GM12878 (cell line): ENCODE data around the gene SLC45A3. TPM values are rescaled to one million over a fixed set of nuclear protein-coding genes. Genes with fewer than 3 reads are reported as not detected.
A peak's percentile ranks its signal among the peaks of the same experiment; 100 is the strongest.

Experiments used
- BACH1 ChIP-seq: fragments of 450-650 bp; IDR thresholded peaks from 2 replicates; pipeline ENCODE4 v1.6.1; 2017; ENCODE audit warnings: mild to moderate bottlenecking, borderline replicate concordance
- BMI1 ChIP-seq: fragments of 450-650 bp; IDR thresholded peaks from 2 replicates; pipeline ENCODE4 v1.6.1; 2016; ENCODE audit warnings: mild to moderate bottlenecking, moderate library complexity, borderline replicate concordance
- DPF2 ChIP-seq: fragments of 450-650 bp; IDR thresholded peaks from 2 replicates; pipeline ENCODE4 v1.6.1; 2017; ENCODE audit warnings: mild to moderate bottlenecking
- FOS ChIP-seq: IDR thresholded peaks from 3 replicates; pipeline ENCODE4 v1.6.1; 2011; ENCODE audit warnings: borderline replicate concordance; ENCODE audit not compliant: insufficient read length; ENCODE audit errors: extremely low read depth
- GABPA ChIP-seq: IDR thresholded peaks from 2 replicates; pipeline ENCODE4 v1.6.1; 2014; ENCODE audit warnings: antibody characterized with exemption, low read depth, mild to moderate bottlenecking, inconsistent platforms
- HDAC6 ChIP-seq: fragments of 200-600 bp; sonication (generic); IDR thresholded peaks from one replicate; pipeline ENCODE4 v1.8.0; 2017; ENCODE audit warnings: antibody characterized with exemption; ENCODE audit not compliant: unreplicated experiment
- LARP7 ChIP-seq: fragments of 450-650 bp; IDR thresholded peaks from 2 replicates; pipeline ENCODE4 v1.6.1; 2017; ENCODE audit warnings: mild to moderate bottlenecking
- MXI1 ChIP-seq: fragments of 150-350 bp; IDR thresholded peaks from 2 replicates; pipeline ENCODE4 v1.6.1; 2011; ENCODE audit warnings: low read depth, mild to moderate bottlenecking, inconsistent platforms, low read length, improper control_type of control experiment
- MYB ChIP-seq: fragments of 150-350 bp; IDR thresholded peaks from 2 replicates; pipeline ENCODE4 v1.6.1; 2014; ENCODE audit warnings: mild to moderate bottlenecking, low read depth, low read length, borderline replicate concordance
- NR2C2 ChIP-seq: IDR thresholded peaks from 2 replicates; pipeline ENCODE4 v1.6.1; 2011; ENCODE audit warnings: borderline replicate concordance, low read depth; ENCODE audit not compliant: control insufficient read depth, insufficient read length
- RB1 ChIP-seq: fragments of 450-650 bp; formaldehyde crosslinking; IDR thresholded peaks from 2 replicates; pipeline ENCODE4 v1.6.1; 2017; ENCODE audit warnings: mild to moderate bottlenecking, borderline replicate concordance
- SPI1 ChIP-seq: IDR thresholded peaks from 2 replicates; pipeline ENCODE4 v1.6.1; 2011; ENCODE audit warnings: low read depth, mild to moderate bottlenecking, low read length, moderate library complexity, borderline replicate concordance; ENCODE audit not compliant: insufficient read depth
- TCF12 ChIP-seq: IDR thresholded peaks from 2 replicates; pipeline ENCODE4 v1.6.1; 2011; ENCODE audit warnings: low read depth, mild to moderate bottlenecking, low read length
- WRNIP1 ChIP-seq: IDR thresholded peaks from 2 replicates; pipeline ENCODE4 v1.6.1; 2011; ENCODE audit warnings: low read depth, low read length, improper control_type of control experiment, borderline replicate concordance
- YBX1 ChIP-seq: fragments of 450-650 bp; IDR thresholded peaks from 2 replicates; pipeline ENCODE4 v1.6.1; 2016; ENCODE audit warnings: antibody characterized with exemption
- ZNF207 ChIP-seq: fragments of 450-650 bp; IDR thresholded peaks from 2 replicates; pipeline ENCODE4 v1.6.1; 2014; ENCODE audit warnings: antibody characterized with exemption, mild to moderate bottlenecking, borderline replicate concordance
- ZNF622 ChIP-seq: fragments of 450-650 bp; IDR thresholded peaks from 2 replicates; pipeline ENCODE4 v1.6.1; 2017; ENCODE audit warnings: mild to moderate bottlenecking, inconsistent platforms
- polyA plus RNA-seq, 11 experiments: library from polyadenylated mRNA; depleted of rRNA in 4 of 11; unstranded in 6 of 11; stranded (reverse) in 5 of 11; fragments of >200 nt; fragmentation: Nextera tagmentation in 4 of 11; fragmentation: Illumina TruSeq in 1 of 11; extraction: Ambion mirVana in 4 of 11; extraction: Trizol in 1 of 11; gene quantifications; 1 replicate in 1 of 11; 2 replicates in 10 of 11; pipeline versions ENCODE4 v1.2.1 to v1.2.3, GENCODE V29; 2011 to 2016; ENCODE audit warnings: inconsistent platforms in 2 of 11, missing spikeins in 2 of 11, low read depth in 1 of 11
- total RNA-seq, 4 experiments: library from RNA; depleted of rRNA in 3 of 4; stranded (reverse); fragments of >200 nt in 3 of 4; fragmentation: Illumina TruSeq in 1 of 4; extraction: Trizol in 1 of 4; gene quantifications; 2 replicates each; pipeline versions ENCODE4 v1.2.1 to v1.2.3, GENCODE V29; 2013 to 2021
- TF ChIP-seq, protein P1 (sequence below): fragments of 450-650 bp; IDR thresholded peaks from 2 replicates; pipeline ENCODE4 v1.6.1; 2017; ENCODE audit warnings: mild to moderate bottlenecking, moderate library complexity
- TF ChIP-seq, protein P2 (sequence below): fragments of 150-350 bp; IDR thresholded peaks from 2 replicates; pipeline ENCODE4 v1.6.1; 2014; ENCODE audit warnings: mild to moderate bottlenecking, low read depth, low read length
- TF ChIP-seq, protein P3 (sequence below): fragments of 450-650 bp; IDR thresholded peaks from 2 replicates; pipeline ENCODE4 v1.6.1; 2016; ENCODE audit warnings: mild to moderate bottlenecking
- TF ChIP-seq, protein P4 (sequence below): fragments of 150-350 bp; IDR thresholded peaks from 2 replicates; pipeline ENCODE4 v1.6.1; 2016; ENCODE audit warnings: low read depth, low read length

SLC45A3 gene
- total and polyA plus RNA-seq, 10 of the 15 experiments (the other 5 are each of a cell fraction or from before 2014, with no cell fraction given), result 0.26 to 10.3 (median 4.1) TPM

DNA sequence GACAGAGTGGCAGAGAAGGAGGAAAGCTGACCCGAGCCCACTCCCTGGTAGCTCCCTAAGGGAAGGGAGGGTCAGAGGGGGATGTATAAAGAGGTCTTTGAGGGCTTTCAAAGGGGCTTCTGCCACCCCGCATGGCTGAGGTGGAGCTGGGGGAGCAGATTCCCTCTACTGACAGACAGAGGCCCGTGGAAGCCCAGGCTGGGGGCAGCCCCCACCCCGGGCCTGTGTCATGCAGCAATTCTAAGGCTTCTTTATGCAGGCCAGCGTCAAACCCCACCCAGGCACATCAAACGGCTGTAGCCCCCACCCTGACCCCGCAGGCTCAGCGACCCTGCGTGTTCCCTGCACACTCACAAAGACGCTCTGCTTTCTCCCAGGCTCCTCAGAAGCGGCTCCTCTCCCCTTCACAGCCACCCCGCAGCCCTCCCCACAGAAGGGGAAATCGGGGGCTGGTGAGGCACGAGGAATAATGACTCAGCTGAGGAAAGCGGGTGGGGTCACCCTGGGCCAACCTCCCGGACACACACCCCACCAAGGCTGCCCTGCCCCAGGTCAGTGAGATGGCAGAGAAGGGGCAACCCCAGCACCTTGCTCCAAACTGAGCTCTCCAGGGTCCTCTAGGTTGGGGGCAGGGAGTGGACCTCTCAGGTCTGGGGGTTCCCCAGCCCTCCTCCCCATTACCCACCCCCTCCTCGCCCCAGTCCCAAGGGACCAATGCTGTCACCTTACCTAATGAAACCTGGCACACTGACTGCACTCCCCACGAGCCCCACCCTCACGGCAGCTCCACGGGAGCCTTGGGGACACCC is 10.8 kb downstream of the SLC45A3 start (continued):
- TF ChIP-seq, protein P1, sequence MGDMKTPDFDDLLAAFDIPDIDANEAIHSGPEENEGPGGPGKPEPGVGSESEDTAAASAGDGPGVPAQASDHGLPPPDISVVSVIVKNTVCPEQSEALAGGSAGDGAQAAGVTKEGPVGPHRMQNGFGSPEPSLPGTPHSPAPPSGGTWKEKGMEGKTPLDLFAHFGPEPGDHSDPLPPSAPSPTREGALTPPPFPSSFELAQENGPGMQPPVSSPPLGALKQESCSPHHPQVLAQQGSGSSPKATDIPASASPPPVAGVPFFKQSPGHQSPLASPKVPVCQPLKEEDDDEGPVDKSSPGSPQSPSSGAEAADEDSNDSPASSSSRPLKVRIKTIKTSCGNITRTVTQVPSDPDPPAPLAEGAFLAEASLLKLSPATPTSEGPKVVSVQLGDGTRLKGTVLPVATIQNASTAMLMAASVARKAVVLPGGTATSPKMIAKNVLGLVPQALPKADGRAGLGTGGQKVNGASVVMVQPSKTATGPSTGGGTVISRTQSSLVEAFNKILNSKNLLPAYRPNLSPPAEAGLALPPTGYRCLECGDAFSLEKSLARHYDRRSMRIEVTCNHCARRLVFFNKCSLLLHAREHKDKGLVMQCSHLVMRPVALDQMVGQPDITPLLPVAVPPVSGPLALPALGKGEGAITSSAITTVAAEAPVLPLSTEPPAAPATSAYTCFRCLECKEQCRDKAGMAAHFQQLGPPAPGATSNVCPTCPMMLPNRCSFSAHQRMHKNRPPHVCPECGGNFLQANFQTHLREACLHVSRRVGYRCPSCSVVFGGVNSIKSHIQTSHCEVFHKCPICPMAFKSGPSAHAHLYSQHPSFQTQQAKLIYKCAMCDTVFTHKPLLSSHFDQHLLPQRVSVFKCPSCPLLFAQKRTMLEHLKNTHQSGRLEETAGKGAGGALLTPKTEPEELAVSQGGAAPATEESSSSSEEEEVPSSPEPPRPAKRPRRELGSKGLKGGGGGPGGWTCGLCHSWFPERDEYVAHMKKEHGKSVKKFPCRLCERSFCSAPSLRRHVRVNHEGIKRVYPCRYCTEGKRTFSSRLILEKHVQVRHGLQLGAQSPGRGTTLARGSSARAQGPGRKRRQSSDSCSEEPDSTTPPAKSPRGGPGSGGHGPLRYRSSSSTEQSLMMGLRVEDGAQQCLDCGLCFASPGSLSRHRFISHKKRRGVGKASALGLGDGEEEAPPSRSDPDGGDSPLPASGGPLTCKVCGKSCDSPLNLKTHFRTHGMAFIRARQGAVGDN, result 0 out of 2 replicates have a peak, but pooled peaks have one; percentile 34
- no peak for TF ChIP-seq MYB
- TF ChIP-seq YBX1, result no peak
- TF ChIP-seq HDAC6, result no peak
- TF ChIP-seq, protein P2, sequence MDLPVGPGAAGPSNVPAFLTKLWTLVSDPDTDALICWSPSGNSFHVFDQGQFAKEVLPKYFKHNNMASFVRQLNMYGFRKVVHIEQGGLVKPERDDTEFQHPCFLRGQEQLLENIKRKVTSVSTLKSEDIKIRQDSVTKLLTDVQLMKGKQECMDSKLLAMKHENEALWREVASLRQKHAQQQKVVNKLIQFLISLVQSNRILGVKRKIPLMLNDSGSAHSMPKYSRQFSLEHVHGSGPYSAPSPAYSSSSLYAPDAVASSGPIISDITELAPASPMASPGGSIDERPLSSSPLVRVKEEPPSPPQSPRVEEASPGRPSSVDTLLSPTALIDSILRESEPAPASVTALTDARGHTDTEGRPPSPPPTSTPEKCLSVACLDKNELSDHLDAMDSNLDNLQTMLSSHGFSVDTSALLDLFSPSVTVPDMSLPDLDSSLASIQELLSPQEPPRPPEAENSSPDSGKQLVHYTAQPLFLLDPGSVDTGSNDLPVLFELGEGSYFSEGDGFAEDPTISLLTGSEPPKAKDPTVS, result no peak
- TF ChIP-seq BMI1, result no peak
- TF ChIP-seq WRNIP1, result no peak
- TF ChIP-seq NR2C2, result no peak
- TF ChIP-seq, protein P3, sequence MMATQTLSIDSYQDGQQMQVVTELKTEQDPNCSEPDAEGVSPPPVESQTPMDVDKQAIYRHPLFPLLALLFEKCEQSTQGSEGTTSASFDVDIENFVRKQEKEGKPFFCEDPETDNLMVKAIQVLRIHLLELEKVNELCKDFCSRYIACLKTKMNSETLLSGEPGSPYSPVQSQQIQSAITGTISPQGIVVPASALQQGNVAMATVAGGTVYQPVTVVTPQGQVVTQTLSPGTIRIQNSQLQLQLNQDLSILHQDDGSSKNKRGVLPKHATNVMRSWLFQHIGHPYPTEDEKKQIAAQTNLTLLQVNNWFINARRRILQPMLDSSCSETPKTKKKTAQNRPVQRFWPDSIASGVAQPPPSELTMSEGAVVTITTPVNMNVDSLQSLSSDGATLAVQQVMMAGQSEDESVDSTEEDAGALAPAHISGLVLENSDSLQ, result peak; percentile 20; the same call in 1 of the 2 replicates
- no peak for TF ChIP-seq LARP7
- no peak for TF ChIP-seq RB1
- TF ChIP-seq DPF2, result peak; percentile 72; the same call in 1 of the 2 replicates
- TF ChIP-seq ZNF622, result no peak
- TF ChIP-seq TCF12, result no peak
- TF ChIP-seq MXI1, result no peak
- no peak for TF ChIP-seq ZNF207
- TF ChIP-seq, protein P4, sequence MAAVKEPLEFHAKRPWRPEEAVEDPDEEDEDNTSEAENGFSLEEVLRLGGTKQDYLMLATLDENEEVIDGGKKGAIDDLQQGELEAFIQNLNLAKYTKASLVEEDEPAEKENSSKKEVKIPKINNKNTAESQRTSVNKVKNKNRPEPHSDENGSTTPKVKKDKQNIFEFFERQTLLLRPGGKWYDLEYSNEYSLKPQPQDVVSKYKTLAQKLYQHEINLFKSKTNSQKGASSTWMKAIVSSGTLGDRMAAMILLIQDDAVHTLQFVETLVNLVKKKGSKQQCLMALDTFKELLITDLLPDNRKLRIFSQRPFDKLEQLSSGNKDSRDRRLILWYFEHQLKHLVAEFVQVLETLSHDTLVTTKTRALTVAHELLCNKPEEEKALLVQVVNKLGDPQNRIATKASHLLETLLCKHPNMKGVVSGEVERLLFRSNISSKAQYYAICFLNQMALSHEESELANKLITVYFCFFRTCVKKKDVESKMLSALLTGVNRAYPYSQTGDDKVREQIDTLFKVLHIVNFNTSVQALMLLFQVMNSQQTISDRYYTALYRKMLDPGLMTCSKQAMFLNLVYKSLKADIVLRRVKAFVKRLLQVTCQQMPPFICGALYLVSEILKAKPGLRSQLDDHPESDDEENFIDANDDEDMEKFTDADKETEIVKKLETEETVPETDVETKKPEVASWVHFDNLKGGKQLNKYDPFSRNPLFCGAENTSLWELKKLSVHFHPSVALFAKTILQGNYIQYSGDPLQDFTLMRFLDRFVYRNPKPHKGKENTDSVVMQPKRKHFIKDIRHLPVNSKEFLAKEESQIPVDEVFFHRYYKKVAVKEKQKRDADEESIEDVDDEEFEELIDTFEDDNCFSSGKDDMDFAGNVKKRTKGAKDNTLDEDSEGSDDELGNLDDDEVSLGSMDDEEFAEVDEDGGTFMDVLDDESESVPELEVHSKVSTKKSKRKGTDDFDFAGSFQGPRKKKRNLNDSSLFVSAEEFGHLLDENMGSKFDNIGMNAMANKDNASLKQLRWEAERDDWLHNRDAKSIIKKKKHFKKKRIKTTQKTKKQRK, result no peak
- peak; percentile 66 for TF ChIP-seq BACH1
- TF ChIP-seq FOS, result no peak
- no peak for TF ChIP-seq GABPA
- TF ChIP-seq SPI1, result no peak
